ENCODE data around the gene SLC22A7.

- TF ChIP-seq YY1 (IDR thresholded peaks at IDR 0.05; ENCODE audit: insufficient read depth, insufficient read length) (no peak), SUZ12 (IDR thresholded peaks at IDR 0.05; ENCODE audit: extremely low read depth, insufficient read depth, insufficient read length) (no peak)
Observed at GRCh38 chr6:43277306-43277642, 20.8 kb upstream of the SLC22A7 start.
